ENCODE results near the gene EHBP1L1. TPM values are rescaled to one million over a fixed set of nuclear protein-coding genes. Genes with fewer than 3 reads are reported as not detected.

EHBP1L1 gene
- total RNA-seq, 4 donors from 2014 or later = 87.3 to 186 (median 110) TPM

- WGBS, 2 donors = 77 to 82% methylated on average over 7 of the region's 7 CpGs
- DNase-seq (ENCODE audit: low spot score in 2 of 2) = no peak
- Histone ChIP-seq H3K4me1 (peaks cover 0 to 56% (median 47%) of the 10 kb centered on the region in 4 donors), H3K36me3 (peaks cover 2 to 41% (median 15%) of the 10 kb centered on the region in 3 donors), H3K9me3 (no peaks in the 10 kb centered on the region), H3K27me3 (no peaks in the 10 kb centered on the region), H3K4me3 (peak overlapping the region in 2 of 4 donors; percentile 58 to 81), H3K27ac (peak overlapping the region; percentile 75 to 95 (median 94))
- no peak for TF ChIP-seq EP300 (IDR thresholded peaks at IDR 0.05)
Observed at GRCh38 chr11:65578134-65578533, 2.3 kb downstream of the EHBP1L1 start.

GRCh38 chr11:65578667-65579066, 2.8 kb downstream of the EHBP1L1 start:
- Histone ChIP-seq H3K9me3 (no peaks in the 10 kb centered on the region), H3K4me1 (peaks cover 0 to 51% (median 41%) of the 10 kb centered on the region in 4 donors), H3K27me3 (no peaks in the 10 kb centered on the region), H3K36me3 (peaks cover 2 to 46% (median 15%) of the 10 kb centered on the region in 3 donors), H3K4me3 (no peak overlapping the region), H3K27ac (peak overlapping the region in 3 of 4 donors; percentile 93 to 95 (median 94))
- 59 to 65% methylated on average over 3 of the region's 3 CpGs for WGBS, 2 donors
- no peak for DNase-seq (ENCODE audit: low spot score in 2 of 2)
- no peak for TF ChIP-seq POLR2A (IDR thresholded peaks at IDR 0.05)
- TF ChIP-seq EP300 (IDR thresholded peaks at IDR 0.05) = no peak
- TF ChIP-seq CTCF (IDR thresholded peaks at IDR 0.05) = no peak

GRCh38 chr11:65579291-65579690, 3.4 kb downstream of the EHBP1L1 start:
- no peaks in the 10 kb centered on the region for H3K9me3 ChIP-seq
- peaks cover 0 to 53% (median 37%) of the 10 kb centered on the region in 4 donors for H3K4me1 ChIP-seq
- WGBS, 2 donors = 83 to 88% methylated on average over 4 of the region's 4 CpGs
- DNase-seq (ENCODE audit: low spot score in 2 of 2) = no peak
- no peak overlapping the region for H3K4me3 ChIP-seq
- TF ChIP-seq POLR2A (IDR thresholded peaks at IDR 0.05) (no peak), EP300 (IDR thresholded peaks at IDR 0.05) (no peak), CTCF (IDR thresholded peaks at IDR 0.05) (no peak)
- no peaks in the 10 kb centered on the region for H3K27me3 ChIP-seq
- peak overlapping the region in 2 of 4 donors; percentile 94 to 95 for H3K27ac ChIP-seq
- peaks cover 2 to 52% (median 15%) of the 10 kb centered on the region in 3 donors for H3K36me3 ChIP-seq

GRCh38 chr11:65580031-65580692, 4.3 kb downstream of the EHBP1L1 start:
- no peak overlapping the region for H3K4me3 ChIP-seq
- H3K36me3 ChIP-seq = peaks cover 2 to 59% (median 15%) of the 10 kb centered on the region in 3 donors
- TF ChIP-seq EP300 (IDR thresholded peaks at IDR 0.05) (no peak), CTCF (IDR thresholded peaks at IDR 0.05) (no peak), POLR2A (IDR thresholded peaks at IDR 0.05) (no peak)
- H3K4me1 ChIP-seq = peaks cover 0 to 51% (median 31%) of the 10 kb centered on the region in 4 donors
- no peak for DNase-seq (ENCODE audit: low spot score in 2 of 2)
- 84 to 85% methylated on average over 12 to 18 of the region's 19 CpGs for WGBS, 2 donors
- H3K9me3 ChIP-seq = no peaks in the 10 kb centered on the region
- H3K27ac ChIP-seq = peak overlapping the region in 1 of 4 donors; percentile 21
- no peaks in the 10 kb centered on the region for H3K27me3 ChIP-seq

GRCh38 chr11:65580756-65581155, 4.9 kb downstream of the EHBP1L1 start:
- H3K9me3 ChIP-seq = no peaks in the 10 kb centered on the region
- 87 to 88% methylated on average over 8 of the region's 8 CpGs for WGBS, 2 donors
- H3K27ac ChIP-seq = peak overlapping the region in 1 of 4 donors; percentile 21
- no peak for DNase-seq (ENCODE audit: low spot score in 2 of 2)
- H3K36me3 ChIP-seq = peaks cover 2 to 64% (median 15%) of the 10 kb centered on the region in 3 donors
- H3K4me1 ChIP-seq = peaks cover 0 to 50% (median 26%) of the 10 kb centered on the region in 4 donors
- TF ChIP-seq POLR2A (IDR thresholded peaks at IDR 0.05) (no peak), EP300 (IDR thresholded peaks at IDR 0.05) (no peak), CTCF (IDR thresholded peaks at IDR 0.05) (no peak)
- H3K27me3 ChIP-seq = no peaks in the 10 kb centered on the region
- no peak overlapping the region for H3K4me3 ChIP-seq

Measured in tibial nerve (tissue), 4 donors.